GM21367 (cell line): ENCODE results near the gene IMMP2L.
"Not testable (repeated sequence)": the region's sequence is repeated elsewhere in the genome, so short reads cannot be mapped to it uniquely, and the experiment has no call there.

ENCODE experiments used
- ATAC-seq: cut with Tn5 transposase; IDR thresholded peaks from one replicate; pipeline ENCODE4 v1.9.1; 2021; ENCODE audit not compliant: unreplicated experiment

The IMMP2L gene

GRCh38 chr7:111470998-111471397, 91.3 kb downstream of the IMMP2L start:
- ATAC-seq, result no peak

GRCh38 chr7:111469894-111470293, 92.4 kb downstream of the IMMP2L start:
- not testable (repeated sequence) for ATAC-seq

GRCh38 chr7:111465774-111466173, 96.5 kb downstream of the IMMP2L start:
- not testable (repeated sequence) for ATAC-seq

GRCh38 chr7:111460695-111461094, 101.6 kb downstream of the IMMP2L start:
- no peak for ATAC-seq

GRCh38 chr7:111459757-111460280, 102.5 kb downstream of the IMMP2L start:
- ATAC-seq, result no peak

GRCh38 chr7:111459065-111459756, 103.1 kb downstream of the IMMP2L start:
- no peak for ATAC-seq

GRCh38 chr7:111450705-111451104, 111.6 kb downstream of the IMMP2L start:
- not testable (repeated sequence) for ATAC-seq

- not testable (repeated sequence) for ATAC-seq
Measured at GRCh38 chr7:111447502-111447901, 114.8 kb downstream of the IMMP2L start.

- ATAC-seq, result no peak
Measured at GRCh38 chr7:111439977-111440376, 122.3 kb downstream of the IMMP2L start.

GRCh38 chr7:111438369-111439289, 123.7 kb downstream of the IMMP2L start:
- ATAC-seq, result no peak

GRCh38 chr7:111437736-111438135, 124.6 kb downstream of the IMMP2L start:
- no peak for ATAC-seq

GRCh38 chr7:111436608-111437007, 125.7 kb downstream of the IMMP2L start:
- no peak for ATAC-seq

GRCh38 chr7:111433426-111433825, 128.9 kb downstream of the IMMP2L start:
- no peak for ATAC-seq

- no peak for ATAC-seq
Measured at GRCh38 chr7:111429781-111430180, 132.5 kb downstream of the IMMP2L start.

GRCh38 chr7:111424768-111425167, 137.5 kb downstream of the IMMP2L start:
- ATAC-seq, result no peak

- no peak for ATAC-seq
Measured at GRCh38 chr7:111414374-111414773, 147.9 kb downstream of the IMMP2L start.

- ATAC-seq, result no peak
Measured at GRCh38 chr7:111413739-111414138, 148.6 kb downstream of the IMMP2L start.

- ATAC-seq, result no peak
Measured at GRCh38 chr7:111410899-111411298, 151.4 kb downstream of the IMMP2L start.

GRCh38 chr7:111409714-111410422, 152.4 kb downstream of the IMMP2L start:
- no peak for ATAC-seq

GRCh38 chr7:111408724-111409123, 153.6 kb downstream of the IMMP2L start:
- no peak for ATAC-seq

- no peak for ATAC-seq
Measured at GRCh38 chr7:111407258-111407657, 155.0 kb downstream of the IMMP2L start.
